ENCODE measurements around the gene KSR1. TPM values are rescaled to one million over a fixed set of nuclear protein-coding genes. Genes with fewer than 3 reads are reported as not detected.

KSR1 gene
- total and polyA plus RNA-seq, 9 of the 15 experiments (the other 6 are each of a cell fraction or from before 2014, with no cell fraction given): 1.4 to 51.7 (median 18.4) TPM

- no peak for TF ChIP-seq HOMEZ (CRISPR knock-in tag; IDR thresholded peaks at IDR 0.05)
- no peak for TF ChIP-seq AFF1 (IDR thresholded peaks at IDR 0.05; ENCODE audit: low read depth in 1 of 2, partially characterized antibody in 2 of 2)
Observed at GRCh38 chr17:27518048-27518447, 61.8 kb downstream of the KSR1 start (continued).
